Heart left ventricle (tissue), 16 donors: ENCODE measurements around the gene TERT. TPM values are rescaled to one million over a fixed set of nuclear protein-coding genes. Genes with fewer than 3 reads are reported as not detected.
"Not testable (repeated sequence)": the region's sequence is repeated elsewhere in the genome, so short reads cannot be mapped to it uniquely, and the experiment has no call there.

Source experiments
- ATAC-seq, 4 donors: fragments of 200-7000 bp; cut with Tn5 transposase; one replicate each; pipeline ENCODE4 v1.9.1; 2020 to 2022; ENCODE audit warnings: moderate library complexity in 4 of 4, mild to moderate bottlenecking in 3 of 4, moderate number of reproducible peaks in 1 of 4
- DNase-seq, 5 donors: peaks; one replicate each; pipeline ENCODE4 v3.0.0-alpha.2; 2020
- H3K27ac ChIP-seq, 12 donors: fragments of 200-600 bp; sonication (generic) in 4 of 12; one replicate each; pipeline versions ENCODE4 v1.5.0 to v1.8.0; 2016 to 2022; ENCODE audit warnings: mild to moderate bottlenecking in 2 of 12
- H3K27me3 ChIP-seq, 9 donors: fragments of 200-600 bp; sonication (generic) in 2 of 9; one replicate each; pipeline versions ENCODE4 v1.5.1 to v1.8.0; 2016 to 2022; ENCODE audit warnings: mild to moderate bottlenecking in 3 of 9
- H3K36me3 ChIP-seq, 9 donors: fragments of 200-600 bp; sonication (generic) in 2 of 9; one replicate each; pipeline versions ENCODE4 v1.5.0 to v1.8.0; 2018 to 2022; ENCODE audit warnings: mild to moderate bottlenecking in 2 of 9
- H3K4me1 ChIP-seq, 12 donors: fragments of 200-600 bp; sonication (generic) in 4 of 12; one replicate each; pipeline versions ENCODE4 v1.5.0 to v1.8.0; 2016 to 2022; ENCODE audit warnings: mild to moderate bottlenecking in 3 of 12
- H3K4me3 ChIP-seq, 12 donors: fragments of 200-600 bp; sonication (generic) in 4 of 12; one replicate each; pipeline versions ENCODE4 v1.5.0 to v1.8.0; 2017 to 2022; ENCODE audit warnings: mild to moderate bottlenecking in 9 of 12, moderate library complexity in 4 of 12
- H3K9me3 ChIP-seq, 12 donors: fragments of 200-600 bp; sonication (generic) in 4 of 12; one replicate each; pipeline versions ENCODE4 v1.5.0 to v1.8.0; 2016 to 2022; ENCODE audit warnings: mild to moderate bottlenecking in 1 of 12
- CTCF ChIP-seq, 12 donors: fragments of 200-600 bp; sonication (generic) in 4 of 12; IDR thresholded peaks; one replicate each; pipeline versions ENCODE4 v1.5.0 to v1.8.0; 2018 to 2022; ENCODE audit warnings: antibody characterized with exemption in 12 of 12, mild to moderate bottlenecking in 5 of 12
- POLR2A ChIP-seq, 2 donors: fragments of 450-650 bp; IDR thresholded peaks; one replicate each; pipeline ENCODE4 v1.6.1; 2017; ENCODE audit warnings: antibody characterized with exemption in 2 of 2, mild to moderate bottlenecking in 2 of 2, moderate library complexity in 2 of 2
- WGBS, 4 donors: extraction: QIAGEN DNeasy Blood & Tissue Kit in 2 of 4; methylation state at CpG; one replicate each; pipeline versions ENCODE4 v1.1.5 to v1.1.7; 2013 to 2018; 5-methylcytosine and 5-hydroxymethylcytosine counted together
- intact Hi-C, 10 donors: fragments of 100-400 bp; cut with DNase I; formaldehyde crosslinking; loops; one replicate each; pipeline versions ENCODE4 v1.11.1 to v1.14.2; 2022
- polyA plus RNA-seq, 2 donors: library from polyadenylated mRNA; stranded (reverse); fragments of 200-250 nt; gene quantifications; one replicate each; pipeline ENCODE4 v1.2.3, GENCODE V29; 2013
- total RNA-seq, 9 donors: library from RNA; depleted of rRNA in 2 of 9; stranded (reverse); fragments of >200 nt in 2 of 9; fragmentation: NEBNext Ultra II Directional in 3 of 9; extraction: Animal tissue kit (Norgen Biotek cat#: 25700) in 3 of 9; gene quantifications; one replicate each; pipeline versions ENCODE4 v1.1.0 to v1.2.4, GENCODE V29; 2016 to 2023
- donor health status: ischemic (EF 13 %, LVEDD 7.1; RV severe dilation, severe dysfunction).
- donor health status: healthy with polysubstance abuse.
- donor health status: DM: no; HTN: yes; CAD: no.
- donor health status: DM: no; HTN: no; CAD: no.
- donor health status: ischemic (EF 25% LVEDD 6.9; RV normal size, moderate dysfunction).
- donor health status: ischemic (EF 25% LVEDD 5.7; RV mildly dilated, moderate dysfunction).
- donor health status: healthy.
- donor health status: DM: yes; HTN: yes; CAD: no.
- donor health status: ischemic (EF 35%, LVEDD 5.7; RV mildly dilated, moderate dysfunction).
- donor health status: nonischemic (EF 11% LVEDD 7.7; RV severe dilation, severe dysfunction).
- donor health status: DM: yes; HTN: yes; CAD: no.
- donor health status: PGD.
- donor health status: ischemic (EF 29% LVEDD 5.4; RV normal size, mild dysfunction).
- donor health status: nonischemic (EF 23%, LVEDD 6.1; RV moderate dilation, normal function).

TERT gene
- total and polyA plus RNA-seq, 11 donors: not detected

GRCh38 chr5:1277331-1277730, 17.5 kb downstream of the TERT start:
- no peaks in the 10 kb centered on the region for H3K27me3 ChIP-seq
- 86 to 92% (median 89%) methylated on average over 20 to 21 of the region's 21 CpGs for WGBS, 4 donors
- peak in 1 of 5 donors; percentile 40 for DNase-seq
- no peak overlapping the region for H3K4me3 ChIP-seq
- intact Hi-C loops: no loop called here
- no peak for TF ChIP-seq POLR2A (IDR thresholded peaks at IDR 0.05)
- no peak for TF ChIP-seq CTCF (IDR thresholded peaks at IDR 0.05)
- no peak overlapping the region for H3K27ac ChIP-seq
- no peaks in the 10 kb centered on the region for H3K36me3 ChIP-seq
- no peak for ATAC-seq
- H3K9me3 ChIP-seq: peaks cover 0 to 9% (median 0%) of the 10 kb centered on the region in 12 donors
- H3K4me1 ChIP-seq: no peaks in the 10 kb centered on the region

GRCh38 chr5:1276930-1277329, 17.9 kb downstream of the TERT start:
- Histone ChIP-seq H3K9me3 (peaks cover 0 to 9% (median 0%) of the 10 kb centered on the region in 12 donors), H3K36me3 (no peaks in the 10 kb centered on the region), H3K4me1 (no peaks in the 10 kb centered on the region), H3K27ac (no peak overlapping the region), H3K27me3 (no peaks in the 10 kb centered on the region), H3K4me3 (no peak overlapping the region)
- no peak for TF ChIP-seq POLR2A (IDR thresholded peaks at IDR 0.05)
- no peak for TF ChIP-seq CTCF (IDR thresholded peaks at IDR 0.05)
- 81 to 86% (median 84%) methylated on average over 11 to 20 of the region's 20 CpGs for WGBS, 4 donors
- intact Hi-C loops: no loop called here
- DNase-seq (peak in 1 of 5 donors; percentile 51), ATAC-seq (no peak)

- H3K36me3 ChIP-seq, H3K9me3 ChIP-seq, H3K27me3 ChIP-seq, H3K4me1 ChIP-seq, H3K4me3 ChIP-seq, ATAC-seq, intact Hi-C loops, DNase-seq, H3K27ac ChIP-seq: not testable (repeated sequence)
- 77 to 81% (median 79%) methylated on average over 10 of the region's 10 CpGs for WGBS, 4 donors
These were observed 19.2 kb downstream of the TERT start for GRCh38 chr5:1275397-1276391.

DNA sequence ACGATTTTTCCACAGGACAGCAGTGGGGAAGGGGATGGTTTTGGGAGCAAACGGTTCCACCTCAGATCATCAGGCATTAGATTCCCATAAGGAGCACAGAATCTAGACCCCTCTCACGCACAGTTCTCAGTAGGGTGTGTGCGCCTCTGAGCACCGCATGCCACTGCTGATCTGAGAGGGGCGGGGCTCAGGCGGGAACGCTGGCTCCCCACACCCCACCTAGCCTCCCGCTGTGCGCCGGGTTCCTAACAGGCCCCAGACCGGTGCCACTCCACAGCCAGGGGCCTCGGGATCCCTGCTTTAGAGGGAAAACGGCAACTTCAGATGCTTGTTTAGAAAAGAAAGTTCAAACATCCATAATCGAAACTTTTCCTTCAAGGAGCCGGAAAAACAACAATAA, 20.4 kb downstream of the TERT start:
- intact Hi-C loops: no loop called here
- TF ChIP-seq POLR2A (IDR thresholded peaks at IDR 0.05): no peak
- no peak overlapping the region for H3K4me3 ChIP-seq
- H3K9me3 ChIP-seq: peaks cover 0 to 9% (median 0%) of the 10 kb centered on the region in 12 donors
- no peaks in the 10 kb centered on the region for H3K4me1 ChIP-seq
- H3K27ac ChIP-seq: no peak overlapping the region
- no peaks in the 10 kb centered on the region for H3K36me3 ChIP-seq
- H3K27me3 ChIP-seq: no peaks in the 10 kb centered on the region
- DNase-seq (no peak), ATAC-seq (no peak)
- 82 to 86% (median 84%) methylated on average over 14 to 16 of the region's 16 CpGs for WGBS, 4 donors

- H3K27ac ChIP-seq: no peak overlapping the region
- no peak for ATAC-seq
- DNase-seq: no peak
- no peaks in the 10 kb centered on the region for H3K36me3 ChIP-seq
- intact Hi-C loops: no loop called here
- peaks cover 0 to 5% (median 0%) of the 10 kb centered on the region in 12 donors for H3K9me3 ChIP-seq
- TF ChIP-seq POLR2A (IDR thresholded peaks at IDR 0.05) (no peak), CTCF (IDR thresholded peaks at IDR 0.05) (no peak)
- H3K4me3 ChIP-seq: no peak overlapping the region
- 93 to 99% (median 95%) methylated on average over 17 to 20 of the region's 20 CpGs for WGBS, 4 donors
- H3K4me1 ChIP-seq: no peaks in the 10 kb centered on the region
- H3K27me3 ChIP-seq: no peaks in the 10 kb centered on the region
These were observed 21.1 kb downstream of the TERT start for GRCh38 chr5:1273745-1274144.
